Stimulated activated CD8-positive, alpha-beta memory T cell treated with anti-CD3 and anti-CD28 coated beads, Interleukin-4, amount 100 ng/mL, for 1 hour (primary cell): ENCODE measurements around the gene CACNA1A.
"Not testable (repeated sequence)": the region's sequence is repeated elsewhere in the genome, so short reads cannot be mapped to it uniquely, and the experiment has no call there.

Experiments used
- DNase-seq, 2 donors: peaks; one replicate each; pipeline ENCODE4 v3.0.0-alpha.2; 2020; ENCODE audit warnings: low read depth in 2 of 2, low spot score in 1 of 2

Gene CACNA1A

GRCh38 chr19:13366529-13367143 is 139.6 kb downstream of the CACNA1A start:
- DNase-seq, result no peak

- no peak for DNase-seq
These were observed 142.3 kb downstream of the CACNA1A start for GRCh38 chr19:13363954-13364353.

- no peak for DNase-seq
These were observed 143.0 kb downstream of the CACNA1A start for GRCh38 chr19:13363245-13363644.

GRCh38 chr19:13362668-13363067 is 143.6 kb downstream of the CACNA1A start:
- no peak for DNase-seq

GRCh38 chr19:13361726-13362125 is 144.6 kb downstream of the CACNA1A start:
- DNase-seq, result not testable (repeated sequence)

- DNase-seq, result no peak
These were observed 149.5 kb downstream of the CACNA1A start for GRCh38 chr19:13356686-13357280.

- DNase-seq, result no peak
These were observed 150.1 kb downstream of the CACNA1A start for GRCh38 chr19:13356185-13356584.

- no peak for DNase-seq
These were observed 150.9 kb downstream of the CACNA1A start for GRCh38 chr19:13355356-13355755.

GRCh38 chr19:13353625-13354024 is 152.7 kb downstream of the CACNA1A start:
- DNase-seq, result no peak

GRCh38 chr19:13350759-13351158 is 155.5 kb downstream of the CACNA1A start:
- no peak for DNase-seq

GRCh38 chr19:13350072-13350471 is 156.2 kb downstream of the CACNA1A start:
- no peak for DNase-seq

GRCh38 chr19:13347367-13347766 is 158.9 kb downstream of the CACNA1A start:
- DNase-seq, result no peak

- DNase-seq, result no peak
These were observed 162.8 kb downstream of the CACNA1A start for GRCh38 chr19:13343514-13343913.

GRCh38 chr19:13342672-13343071 is 163.6 kb downstream of the CACNA1A start:
- DNase-seq, result no peak

GRCh38 chr19:13339869-13340268 is 166.4 kb downstream of the CACNA1A start:
- DNase-seq, result no peak

GRCh38 chr19:13337181-13337580 is 169.1 kb downstream of the CACNA1A start:
- DNase-seq, result no peak

GRCh38 chr19:13334801-13335481 is 171.3 kb downstream of the CACNA1A start:
- DNase-seq, result no peak

GRCh38 chr19:13330285-13330684 is 176.0 kb downstream of the CACNA1A start:
- no peak for DNase-seq

- DNase-seq, result no peak
These were observed 176.5 kb downstream of the CACNA1A start for GRCh38 chr19:13329766-13330165.

- no peak for DNase-seq
These were observed 178.0 kb downstream of the CACNA1A start for GRCh38 chr19:13328241-13328640.

GRCh38 chr19:13319526-13319925 is 186.8 kb downstream of the CACNA1A start:
- no peak for DNase-seq

- DNase-seq, result no peak
These were observed 188.1 kb downstream of the CACNA1A start for GRCh38 chr19:13318190-13318589.

- no peak for DNase-seq
These were observed 190.8 kb downstream of the CACNA1A start for GRCh38 chr19:13315495-13315894.
